ENCODE data around the gene ERO1A.

The ERO1A gene

GRCh38 chr14:52602131-52602530, 93.2 kb downstream of the ERO1A start:
- DNase-seq (ENCODE audit: low read depth in 3 of 3) = no peak

GRCh38 chr14:52599974-52600373, 95.4 kb downstream of the ERO1A start:
- DNase-seq (ENCODE audit: low read depth in 3 of 3) = no peak

GRCh38 chr14:52598568-52598967, 96.8 kb downstream of the ERO1A start:
- DNase-seq (ENCODE audit: low read depth in 3 of 3) = no peak

- DNase-seq (ENCODE audit: low read depth in 3 of 3) = no peak
These were observed 98.5 kb downstream of the ERO1A start for GRCh38 chr14:52596861-52597260.

GRCh38 chr14:52596320-52596719, 99.0 kb downstream of the ERO1A start:
- no peak for DNase-seq (ENCODE audit: low read depth in 3 of 3)

GRCh38 chr14:52590318-52590717, 105.0 kb downstream of the ERO1A start:
- no peak for DNase-seq (ENCODE audit: low read depth in 3 of 3)

All from stimulated activated CD4-positive, alpha-beta T cell treated with anti-CD3 and anti-CD28 coated beads, TNF-alpha, amount 100 ng/mL, for 24 hours (primary cell).